Stimulated activated CD4-positive, alpha-beta T cell treated with anti-CD3 and anti-CD28 coated beads, Interleukin-15, amount 100 ng/mL, for 1 hour (primary cell): ENCODE results near the gene CIDEB.
"Not testable (repeated sequence)": the region's sequence is repeated elsewhere in the genome, so short reads cannot be mapped to it uniquely, and the experiment has no call there.

Experiments
- DNase-seq, 2 donors: peaks; one replicate each; pipeline ENCODE4 v3.0.0-alpha.2; 2020; ENCODE audit warnings: low read depth in 1 of 2, low spot score in 1 of 2

CIDEB gene

GRCh38 chr14:24332268-24332993 is 24.7 kb upstream of the CIDEB start:
- peak; percentile 59 to 71 for DNase-seq

GRCh38 chr14:24331731-24332267 is 24.0 kb upstream of the CIDEB start:
- DNase-seq, result no peak

GRCh38 chr14:24330973-24331674 is 23.3 kb upstream of the CIDEB start:
- no peak for DNase-seq

- DNase-seq, result peak in 1 of 2 donors; percentile 21
Observed at GRCh38 chr14:24329736-24330135, 22.0 kb upstream of the CIDEB start.

GRCh38 chr14:24329073-24329663 is 21.4 kb upstream of the CIDEB start:
- DNase-seq, result no peak

- DNase-seq, result not testable (repeated sequence)
Observed at GRCh38 chr14:24327914-24328313, 20.1 kb upstream of the CIDEB start.

- no peak for DNase-seq
Observed at GRCh38 chr14:24327303-24327702, 19.5 kb upstream of the CIDEB start.

- DNase-seq, result no peak
Observed at GRCh38 chr14:24325963-24326362, 18.2 kb upstream of the CIDEB start.

GRCh38 chr14:24325041-24325530 is 17.3 kb upstream of the CIDEB start:
- DNase-seq, result no peak

- no peak for DNase-seq
Observed at GRCh38 chr14:24324024-24324423, 16.2 kb upstream of the CIDEB start.

GRCh38 chr14:24323341-24323740 is 15.6 kb upstream of the CIDEB start:
- DNase-seq, result no peak

GRCh38 chr14:24322672-24323071 is 14.9 kb upstream of the CIDEB start:
- DNase-seq, result no peak

- no peak for DNase-seq
Observed at GRCh38 chr14:24321212-24321975, 13.6 kb upstream of the CIDEB start.

- DNase-seq, result no peak
Observed at GRCh38 chr14:24317141-24317928, 9.6 kb upstream of the CIDEB start.

GRCh38 chr14:24316597-24316950 is 8.8 kb upstream of the CIDEB start:
- DNase-seq, result no peak

- no peak for DNase-seq
Observed at GRCh38 chr14:24315807-24316596, 8.2 kb upstream of the CIDEB start.

GRCh38 chr14:24315243-24315806 is 7.5 kb upstream of the CIDEB start:
- DNase-seq, result no peak

GRCh38 chr14:24314377-24315193 is 6.8 kb upstream of the CIDEB start:
- no peak for DNase-seq
